HG03039 (cell line): ENCODE data around the gene BCAS3.

Experiments used
- ATAC-seq: cut with Tn5 transposase; IDR thresholded peaks from one replicate; pipeline ENCODE4 v1.9.1; 2021; ENCODE audit warnings: mild to moderate bottlenecking, moderate library complexity; ENCODE audit not compliant: unreplicated experiment

Gene BCAS3

DNA sequence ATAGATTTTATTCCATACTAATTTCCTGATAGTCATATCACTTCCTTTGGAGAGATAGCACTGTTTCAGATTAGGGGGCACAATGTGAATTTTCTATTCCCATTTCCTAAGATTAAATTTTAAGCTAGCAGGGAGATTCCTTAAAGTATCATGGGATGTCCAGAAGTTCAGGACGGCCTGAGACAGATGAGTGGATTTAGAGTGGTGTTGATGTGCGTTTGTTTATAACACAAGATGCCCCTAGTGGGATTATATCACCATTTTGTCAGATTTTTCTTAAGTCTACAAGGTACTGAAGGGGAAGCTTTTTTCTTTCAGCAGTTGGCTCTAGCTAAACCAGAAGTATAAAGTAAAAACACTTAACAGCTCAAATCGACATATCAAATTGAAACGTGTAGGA, 538.4 kb downstream of the BCAS3 start:
- no peak for ATAC-seq

GRCh38 chr17:61217878-61218437, 540.3 kb downstream of the BCAS3 start:
- ATAC-seq: no peak

GRCh38 chr17:61218438-61218837, 540.8 kb downstream of the BCAS3 start:
- ATAC-seq: no peak

GRCh38 chr17:61219460-61219859, 541.8 kb downstream of the BCAS3 start:
- no peak for ATAC-seq

DNA sequence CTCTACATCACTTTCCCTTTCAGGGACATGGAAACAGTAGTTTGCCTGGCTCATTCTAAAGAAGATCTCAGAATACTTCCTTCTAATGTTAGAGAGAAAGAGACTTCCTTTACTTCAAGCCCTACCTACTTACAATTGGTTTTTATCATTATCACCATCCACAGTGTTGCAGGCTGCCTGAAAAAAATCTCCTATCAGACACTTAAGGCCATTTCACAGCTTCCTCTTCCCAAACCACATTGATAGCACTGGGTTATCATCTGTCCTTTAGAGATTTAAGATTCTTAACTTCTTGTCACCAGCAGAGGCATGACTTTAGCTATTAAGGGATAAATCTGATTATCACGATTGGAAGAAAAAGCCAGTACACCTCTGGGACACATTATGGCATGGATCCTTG, 543.5 kb downstream of the BCAS3 start:
- ATAC-seq: no peak

DNA sequence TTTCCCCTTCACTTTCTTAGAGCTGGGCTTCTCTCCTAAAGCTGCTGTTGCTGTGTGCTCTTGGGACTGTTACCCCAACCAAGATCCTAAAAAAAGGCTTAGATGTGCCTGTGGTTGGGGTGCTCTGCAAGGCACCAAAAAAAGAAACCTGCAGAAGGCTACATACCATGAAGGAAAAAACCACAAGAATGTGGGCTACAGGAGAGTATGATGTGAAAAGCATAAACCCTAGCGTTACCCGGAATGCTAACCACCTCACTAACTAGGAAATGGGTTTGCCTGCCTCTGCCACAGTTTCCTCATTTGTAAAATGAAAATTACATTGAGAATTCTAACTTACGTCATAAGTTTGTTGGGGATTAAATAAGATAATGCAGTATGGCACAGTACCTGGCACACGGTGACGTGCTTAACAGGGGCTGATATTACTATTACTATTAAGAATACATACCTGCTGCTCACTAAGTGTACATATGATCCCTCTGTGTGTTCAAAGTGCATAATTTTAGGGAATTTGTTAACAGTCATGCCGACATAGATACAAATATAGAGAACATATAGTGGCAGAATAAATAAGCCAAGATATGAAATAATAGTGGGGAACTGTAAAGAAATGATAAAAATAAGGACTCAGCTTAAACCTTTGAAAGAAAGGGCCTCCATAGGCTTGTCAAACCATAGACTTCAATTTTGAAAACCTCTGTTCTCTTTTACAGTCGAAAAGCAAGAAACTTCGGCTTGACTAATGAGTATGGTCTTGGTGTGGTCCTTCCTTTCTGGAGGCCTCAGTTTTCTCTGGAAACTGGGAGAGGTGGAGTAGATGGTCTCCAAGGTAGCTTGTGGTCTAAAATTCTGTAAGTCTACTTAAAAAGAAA, 544.2 kb downstream of the BCAS3 start:
- no peak for ATAC-seq

GRCh38 chr17:61223725-61224124, 546.1 kb downstream of the BCAS3 start:
- ATAC-seq: no peak

- ATAC-seq: no peak
Measured at GRCh38 chr17:61225178-61225882, 547.7 kb downstream of the BCAS3 start.

- no peak for ATAC-seq
Measured at GRCh38 chr17:61227866-61228265, 550.2 kb downstream of the BCAS3 start.

DNA sequence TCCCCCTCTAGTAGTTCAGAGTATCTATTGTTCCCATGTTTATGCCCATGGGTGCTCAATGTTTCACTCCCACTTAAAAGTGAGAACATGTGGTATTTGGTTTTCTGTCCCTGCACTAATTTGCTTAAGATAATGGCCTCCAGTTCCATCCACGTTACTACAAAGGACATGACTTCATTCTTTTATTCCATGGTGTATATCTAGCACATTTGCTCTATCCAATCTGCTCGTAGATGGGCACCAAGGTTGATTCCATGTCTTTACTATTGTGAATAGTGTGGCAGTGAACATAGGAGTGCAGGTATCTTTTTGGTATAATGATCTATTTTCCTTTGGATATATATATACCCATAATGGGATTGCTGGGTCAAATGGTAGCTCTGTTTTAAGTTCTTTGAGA, 552.8 kb downstream of the BCAS3 start:
- no peak for ATAC-seq

DNA sequence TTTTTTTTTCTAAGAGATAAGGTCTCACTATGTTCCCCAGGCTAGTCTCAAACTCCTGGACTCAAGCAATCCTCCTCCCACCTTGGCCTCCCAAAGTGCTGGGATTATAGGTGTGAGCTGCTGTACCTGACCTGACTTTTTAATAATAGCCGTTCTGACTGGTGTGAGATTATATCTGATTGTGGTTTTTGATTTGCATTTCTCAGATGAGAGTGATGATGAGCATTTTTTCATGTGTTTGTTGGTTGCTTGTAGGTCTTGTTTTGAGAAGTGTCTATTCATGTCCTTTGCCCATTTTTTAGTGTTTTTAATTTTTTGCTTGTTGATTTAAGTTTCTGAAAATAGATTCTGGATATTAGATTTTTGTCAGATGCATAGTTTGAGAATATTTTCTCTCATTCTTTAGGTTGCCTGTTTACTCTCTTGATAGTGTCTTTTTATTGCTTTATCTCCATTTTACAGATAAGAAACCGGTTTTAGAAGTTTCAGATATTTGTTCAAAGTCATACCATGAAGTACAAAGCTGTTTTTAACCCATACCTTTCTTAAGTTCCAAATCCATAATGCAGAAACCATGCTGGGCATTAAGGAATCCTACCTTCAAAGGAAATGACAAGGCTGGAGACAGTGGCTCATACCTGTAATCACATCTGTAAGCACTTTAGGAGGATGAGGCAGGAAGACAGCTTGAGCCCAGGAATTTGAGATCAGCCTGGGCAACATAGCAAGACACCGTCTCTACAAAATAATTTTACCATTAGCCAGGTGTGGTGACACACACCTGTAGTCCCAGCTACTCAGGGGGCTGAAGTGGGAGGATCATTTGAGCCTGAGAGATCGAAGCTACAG, 553.5 kb downstream of the BCAS3 start:
- no peak for ATAC-seq

- no peak for ATAC-seq
Measured at GRCh38 chr17:61232871-61233270, 555.2 kb downstream of the BCAS3 start.

DNA sequence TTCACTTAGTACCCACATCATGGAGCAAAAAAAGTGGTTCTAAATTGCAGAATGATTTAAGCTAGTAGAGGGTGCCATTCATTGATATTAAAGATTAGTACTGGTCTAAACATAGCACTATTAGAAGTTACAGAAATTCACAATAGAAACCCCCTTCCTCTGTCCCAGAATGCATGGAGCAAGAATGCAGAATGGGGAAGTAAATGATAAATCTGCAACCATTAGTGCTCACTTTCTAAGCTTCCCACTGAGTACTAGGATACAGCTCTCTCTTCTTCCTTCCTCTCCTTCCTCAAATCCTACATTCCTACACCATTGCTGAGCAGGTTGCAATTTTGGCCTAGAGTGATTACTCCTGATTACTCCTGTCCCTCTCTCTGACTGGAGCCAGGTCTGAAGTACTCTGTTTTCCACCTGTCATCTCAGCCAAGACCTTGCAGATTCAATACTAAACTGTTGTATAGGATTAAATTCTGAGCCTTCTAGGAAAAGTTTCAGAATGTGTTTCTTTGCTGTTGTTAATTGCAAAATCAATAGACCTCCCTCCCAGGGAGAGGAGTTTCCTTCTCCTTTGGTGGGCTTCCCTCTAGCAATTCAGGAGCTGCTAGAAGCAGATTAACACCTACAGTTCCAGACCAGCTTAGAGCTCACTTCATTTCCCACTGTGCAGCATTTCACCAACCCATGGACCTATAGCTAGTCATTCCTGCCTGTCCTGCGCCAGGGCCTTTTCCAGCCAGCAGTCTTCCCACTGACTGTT, 556.5 kb downstream of the BCAS3 start:
- no peak for ATAC-seq

DNA sequence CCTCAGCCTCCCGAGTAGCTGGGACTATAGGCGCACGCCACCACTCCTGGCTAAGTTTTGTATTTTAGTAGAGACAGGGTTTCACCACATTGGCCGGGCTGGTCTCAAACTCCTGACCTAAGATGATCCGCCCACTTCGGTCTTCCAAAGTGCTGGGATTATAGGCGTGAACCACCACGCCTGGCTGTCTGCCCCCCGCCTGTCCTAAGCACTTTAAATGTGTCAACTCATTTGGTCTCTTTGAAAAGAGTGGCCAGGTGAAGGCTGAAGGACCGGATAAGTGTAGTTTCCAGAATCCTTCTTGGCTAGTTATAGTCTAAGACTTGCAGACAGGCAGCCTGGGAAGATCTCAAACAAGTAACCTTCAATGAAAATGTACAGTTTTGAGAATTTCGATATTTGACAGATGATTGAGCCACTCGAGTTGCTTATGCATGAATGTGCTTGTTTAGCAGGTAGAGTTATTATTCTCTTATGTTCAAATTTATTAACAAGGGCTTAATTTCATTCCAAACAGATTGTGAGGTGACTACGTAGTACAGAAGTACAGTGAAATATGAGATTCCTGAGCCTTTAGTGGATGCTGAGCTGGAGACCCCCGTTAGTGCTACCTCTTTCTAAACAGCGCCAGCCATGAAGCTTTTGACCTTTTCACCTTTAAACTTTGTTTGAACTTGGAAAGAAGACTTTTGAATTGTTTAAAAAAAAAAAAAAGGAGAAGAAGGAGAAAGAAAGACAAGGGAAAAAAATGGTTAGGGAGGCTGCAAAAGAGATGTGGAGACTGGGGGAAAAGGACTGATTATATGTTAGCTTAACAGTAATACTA, 557.6 kb downstream of the BCAS3 start:
- ATAC-seq: no peak

DNA sequence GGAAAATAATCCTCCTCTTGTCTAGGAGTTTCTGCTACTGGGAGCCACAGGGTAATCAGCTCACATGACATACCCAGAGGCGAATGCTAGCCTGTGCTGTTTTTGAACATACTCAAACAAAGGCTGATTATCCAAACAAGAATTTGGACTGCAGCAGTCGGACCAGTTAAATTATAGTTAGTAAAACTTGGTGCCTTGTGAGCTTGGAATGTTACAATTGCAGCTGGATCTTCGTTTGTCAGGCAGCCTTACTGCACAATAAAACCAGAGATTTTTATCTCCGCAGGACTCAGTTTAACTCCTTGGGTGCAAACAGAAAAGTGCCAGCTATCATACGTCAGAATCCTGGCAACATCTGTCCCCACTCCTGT, 558.2 kb downstream of the BCAS3 start:
- ATAC-seq: no peak

DNA sequence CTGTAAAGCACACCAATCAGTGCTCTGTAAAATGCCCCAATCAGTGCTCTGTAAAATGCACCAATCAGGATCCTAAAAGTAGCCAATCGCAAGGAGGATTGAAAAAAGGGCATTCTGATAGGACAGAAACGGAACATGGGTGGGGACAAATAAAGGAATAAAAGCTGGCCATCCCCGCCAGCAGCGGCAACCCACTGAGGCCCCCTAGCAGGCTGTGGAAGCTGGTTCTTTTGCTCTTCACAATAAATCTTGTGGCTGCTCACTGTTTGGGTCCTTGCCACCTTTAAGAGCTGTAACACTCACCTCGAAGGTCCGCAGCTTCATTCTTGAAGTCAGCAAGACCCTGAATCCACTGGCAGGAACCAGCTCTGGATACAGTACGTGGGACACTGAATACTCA, 559.6 kb downstream of the BCAS3 start:
- no peak for ATAC-seq

DNA sequence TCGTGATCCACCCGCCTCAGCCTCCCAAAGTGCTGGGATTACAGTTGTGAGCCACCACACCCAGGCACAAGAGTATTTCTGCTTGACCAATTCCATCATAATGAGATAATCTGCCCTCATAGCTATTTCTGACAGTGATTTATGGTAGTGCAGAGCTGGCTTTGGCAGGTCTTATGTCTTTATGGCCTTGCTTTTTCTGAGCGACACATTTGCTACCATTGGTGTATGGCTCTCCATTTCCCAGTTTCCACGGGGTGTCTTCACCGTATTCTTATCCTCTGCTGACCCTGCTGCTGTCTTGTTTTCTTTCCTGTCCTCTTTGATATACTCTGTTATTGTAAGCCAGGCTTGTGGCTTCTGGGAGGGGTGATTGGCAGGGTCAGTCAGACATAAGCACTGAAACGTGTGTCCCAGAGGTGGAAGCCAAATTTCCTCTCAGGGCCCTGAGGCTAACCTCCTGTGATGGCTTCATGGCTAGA, 560.8 kb downstream of the BCAS3 start:
- ATAC-seq: no peak

DNA sequence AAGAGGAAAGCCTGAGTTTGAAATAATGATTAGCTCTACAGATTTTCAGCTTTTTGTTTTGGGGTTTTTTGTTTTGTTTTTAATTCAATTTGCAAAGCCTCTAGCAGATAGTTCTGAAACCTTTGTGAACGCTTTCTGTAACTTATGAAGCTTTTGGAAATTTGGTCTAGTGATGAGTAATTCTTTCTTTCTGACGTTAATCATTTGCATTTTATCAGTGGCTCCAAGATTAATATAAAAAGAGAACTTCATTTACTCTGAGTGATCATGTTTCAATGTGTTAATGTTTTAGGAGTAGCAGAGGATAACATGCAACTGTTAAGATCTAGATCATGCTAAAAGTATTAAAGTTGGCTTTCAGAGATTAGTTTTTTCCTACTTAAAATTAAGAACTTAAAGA, 561.7 kb downstream of the BCAS3 start:
- no peak for ATAC-seq

DNA sequence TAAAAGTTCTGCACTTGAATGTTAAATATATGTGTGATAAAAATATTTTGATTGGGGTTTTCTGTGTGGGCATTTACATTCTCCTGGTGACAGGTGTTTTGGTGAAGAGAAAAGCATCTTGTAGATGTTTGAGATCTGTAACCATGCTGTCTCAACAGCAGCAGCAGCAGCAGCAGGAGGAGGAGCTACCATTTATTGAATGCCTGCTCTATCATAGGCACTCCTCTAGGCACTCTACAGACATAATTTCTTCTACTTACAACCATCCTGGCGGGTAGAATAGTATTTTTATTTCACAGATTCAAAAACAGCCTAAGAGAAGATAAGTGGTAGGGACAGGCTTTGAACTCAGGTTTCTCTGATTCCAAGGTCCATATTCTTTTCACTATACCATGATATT, 562.3 kb downstream of the BCAS3 start:
- no peak for ATAC-seq
